Embryonic facial prominence (tissue), 1 donor: ENCODE data around the gene ITPR2.
"Not testable (repeated sequence)": the region's sequence is repeated elsewhere in the genome, so short reads cannot be mapped to it uniquely, and the experiment has no call there.

Experiments used
- DNase-seq: peaks from one replicate; pipeline ENCODE4 v3.0.0-alpha.2; 2016; ENCODE audit errors: extremely low spot score

The ITPR2 gene

GRCh38 chr12:26755362-26755761, 77.6 kb downstream of the ITPR2 start:
- not testable (repeated sequence) for DNase-seq

GRCh38 chr12:26754148-26754547, 78.8 kb downstream of the ITPR2 start:
- no peak for DNase-seq

DNA sequence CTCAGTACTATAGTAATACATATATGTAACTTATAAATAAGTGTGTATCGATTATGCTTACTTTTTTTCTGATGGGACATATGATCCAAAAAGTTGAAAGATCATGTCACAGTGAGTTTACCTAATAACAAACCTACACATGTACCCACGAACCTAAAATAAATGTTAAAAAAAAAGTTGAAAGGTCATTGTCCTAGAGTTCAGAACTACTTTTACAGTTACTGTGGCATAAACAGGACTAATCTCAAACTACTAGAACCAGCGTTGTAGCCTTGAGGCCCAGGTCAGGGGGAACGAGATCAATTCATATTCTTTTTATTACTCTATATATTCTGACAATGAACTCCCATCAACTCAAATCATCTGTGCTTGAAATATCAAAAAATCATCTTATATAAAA, 81.8 kb downstream of the ITPR2 start:
- DNase-seq, result no peak

DNA sequence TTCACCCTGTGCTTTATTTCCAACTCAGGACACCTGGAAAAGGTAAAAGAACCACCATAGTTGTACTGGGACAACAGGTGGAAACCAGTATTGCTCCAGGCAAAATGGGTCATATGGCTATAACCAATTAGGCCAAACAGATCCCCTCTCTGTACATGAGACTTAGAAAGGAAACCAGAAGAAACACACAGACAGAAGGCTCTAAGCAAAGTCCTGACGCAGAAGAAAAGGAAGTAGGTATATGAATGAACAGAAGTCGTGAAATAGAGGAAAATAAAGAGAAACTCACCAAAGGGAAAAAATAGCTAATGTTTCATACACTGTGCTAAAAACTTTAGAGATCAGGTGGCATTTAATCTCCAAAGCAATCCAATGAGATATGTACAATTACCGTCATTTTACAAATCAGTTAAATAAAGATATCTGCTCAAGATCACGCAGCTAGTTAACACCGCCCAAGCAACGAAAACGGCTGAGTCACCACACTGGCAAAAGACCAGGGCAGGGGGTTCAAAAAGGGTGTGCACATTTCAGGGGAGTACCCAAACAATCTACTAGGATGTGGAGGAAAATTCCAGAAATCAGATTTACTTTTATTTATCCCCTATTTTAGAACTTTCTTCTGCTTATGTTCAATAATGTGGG, 82.3 kb downstream of the ITPR2 start:
- DNase-seq, result no peak

- DNase-seq, result no peak
Observed at GRCh38 chr12:26749781-26750180, 83.2 kb downstream of the ITPR2 start.

DNA sequence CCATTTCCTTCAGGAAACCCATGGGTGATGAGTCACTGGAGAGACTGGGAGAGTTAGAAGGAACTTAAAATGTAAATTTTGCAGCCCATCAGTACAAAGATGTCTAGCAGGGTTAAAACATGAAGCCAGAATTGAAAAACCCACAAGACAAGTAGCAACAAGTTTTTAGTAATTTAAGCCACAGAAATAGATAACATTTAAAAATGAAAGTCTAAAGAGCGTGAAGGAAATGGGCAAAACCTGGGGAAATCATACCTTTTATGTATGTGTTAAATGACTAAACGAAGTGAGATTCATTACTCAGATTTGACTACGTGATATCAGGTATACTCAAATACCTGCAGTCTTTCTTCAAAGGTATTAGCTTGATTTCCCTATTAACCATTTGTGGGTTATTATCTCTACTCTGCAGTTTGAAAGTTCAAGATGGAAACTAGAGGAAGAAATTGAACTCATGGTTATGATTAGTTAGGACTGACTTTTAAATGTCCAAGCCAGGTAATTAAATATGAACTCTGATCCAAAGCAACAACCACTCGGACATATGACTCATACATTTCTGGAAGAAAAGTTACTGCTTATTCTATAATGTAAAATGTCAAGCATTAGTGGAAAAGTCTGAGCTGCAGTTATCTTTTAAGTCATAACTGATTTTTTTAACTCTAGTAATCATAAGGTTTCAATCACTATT, 84.1 kb downstream of the ITPR2 start:
- DNase-seq, result no peak

- no peak for DNase-seq
Observed at GRCh38 chr12:26748412-26748740, 84.6 kb downstream of the ITPR2 start.

DNA sequence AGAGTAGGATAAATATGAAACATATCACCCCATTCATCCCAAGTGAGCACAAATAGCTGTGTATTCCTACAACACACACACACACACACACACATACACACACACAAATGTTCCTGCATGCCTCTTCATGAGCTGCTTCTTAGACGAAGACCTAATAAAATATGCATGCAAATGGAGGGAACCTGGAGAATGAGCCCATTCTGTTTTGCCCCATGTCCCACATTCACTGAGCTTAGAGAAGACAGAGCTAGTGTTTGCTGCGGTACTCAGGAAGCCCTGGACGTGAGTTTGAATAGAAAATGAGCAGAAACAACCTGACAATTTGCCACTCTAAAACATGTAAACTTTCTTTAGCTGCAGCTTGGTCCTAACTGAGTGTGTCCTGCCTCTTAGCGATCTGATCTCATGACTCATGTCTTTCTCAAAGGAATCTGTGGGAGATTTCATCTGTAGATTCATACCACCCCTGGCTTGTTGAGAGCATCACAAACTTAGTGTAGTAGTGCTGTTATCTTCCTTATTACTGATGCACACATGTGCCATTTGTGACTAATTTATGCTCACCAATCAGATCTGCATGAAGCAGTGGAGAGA, 86.8 kb downstream of the ITPR2 start:
- no peak for DNase-seq

DNA sequence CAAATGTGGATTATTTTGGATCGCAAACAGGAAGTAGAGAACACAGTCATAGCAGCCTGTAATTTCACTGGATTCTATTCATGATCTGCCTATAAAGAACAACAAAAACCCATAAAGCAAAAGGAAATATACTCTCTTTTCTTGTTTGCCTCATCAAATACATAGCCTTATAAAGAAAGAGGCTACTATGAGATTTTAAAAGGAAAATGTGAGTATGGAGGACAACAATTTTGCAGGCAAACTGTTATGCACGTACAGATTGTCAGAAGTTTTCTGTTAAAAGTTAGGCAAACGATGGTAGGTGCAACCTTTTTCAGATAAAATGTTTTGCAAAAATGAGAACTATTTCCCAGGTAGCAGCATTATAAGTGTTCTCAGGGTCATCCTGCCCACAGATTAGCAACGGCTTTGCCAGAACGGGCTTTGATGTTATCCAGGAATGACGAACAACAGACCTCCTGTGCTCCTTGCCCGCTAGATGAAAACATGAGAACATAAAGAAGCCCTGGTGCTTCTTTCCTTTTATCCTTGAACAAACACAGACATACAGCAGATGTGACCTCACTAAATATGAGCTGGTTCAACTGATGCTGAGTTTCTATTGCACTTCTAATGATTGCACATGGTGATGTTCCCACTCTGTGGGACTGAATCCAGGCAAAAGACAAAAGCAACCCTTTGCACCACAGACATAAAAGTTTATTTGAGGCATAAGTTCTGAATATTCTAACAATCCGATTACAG, 88.1 kb downstream of the ITPR2 start:
- DNase-seq, result no peak

DNA sequence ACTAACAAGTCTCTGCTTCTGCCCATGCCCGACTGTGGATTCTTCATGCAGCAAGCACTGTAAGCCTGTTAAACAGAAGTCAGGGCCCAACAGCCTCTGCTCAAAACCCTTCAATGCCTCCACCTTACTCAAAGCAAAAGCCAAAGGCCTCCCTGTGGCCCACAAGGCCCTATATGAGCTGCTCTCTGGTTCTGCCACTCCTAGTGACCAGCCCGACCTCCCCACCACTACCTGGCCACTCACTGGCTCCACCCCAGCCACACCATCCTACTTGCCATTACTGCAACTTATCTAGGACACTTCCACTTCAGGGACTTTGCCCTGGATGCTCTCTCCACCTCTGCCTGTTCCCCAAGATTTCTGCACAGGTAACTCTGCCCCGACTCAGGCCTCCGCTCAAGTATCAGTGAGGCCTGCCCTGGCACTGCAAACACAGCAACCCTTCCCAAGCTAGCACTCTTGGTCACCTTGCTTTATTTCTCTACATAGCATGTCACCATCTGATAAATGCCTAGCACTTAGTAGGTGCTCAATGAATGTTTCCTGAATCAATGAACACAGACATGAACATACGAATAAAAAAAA, 88.9 kb downstream of the ITPR2 start:
- DNase-seq, result no peak

- no peak for DNase-seq
Observed at GRCh38 chr12:26741584-26742227, 91.3 kb downstream of the ITPR2 start.

- no peak for DNase-seq
Observed at GRCh38 chr12:26740991-26741390, 92.0 kb downstream of the ITPR2 start.

- no peak for DNase-seq
Observed at GRCh38 chr12:26740348-26740747, 92.6 kb downstream of the ITPR2 start.

- no peak for DNase-seq
Observed at GRCh38 chr12:26737487-26738030, 95.4 kb downstream of the ITPR2 start.

DNA sequence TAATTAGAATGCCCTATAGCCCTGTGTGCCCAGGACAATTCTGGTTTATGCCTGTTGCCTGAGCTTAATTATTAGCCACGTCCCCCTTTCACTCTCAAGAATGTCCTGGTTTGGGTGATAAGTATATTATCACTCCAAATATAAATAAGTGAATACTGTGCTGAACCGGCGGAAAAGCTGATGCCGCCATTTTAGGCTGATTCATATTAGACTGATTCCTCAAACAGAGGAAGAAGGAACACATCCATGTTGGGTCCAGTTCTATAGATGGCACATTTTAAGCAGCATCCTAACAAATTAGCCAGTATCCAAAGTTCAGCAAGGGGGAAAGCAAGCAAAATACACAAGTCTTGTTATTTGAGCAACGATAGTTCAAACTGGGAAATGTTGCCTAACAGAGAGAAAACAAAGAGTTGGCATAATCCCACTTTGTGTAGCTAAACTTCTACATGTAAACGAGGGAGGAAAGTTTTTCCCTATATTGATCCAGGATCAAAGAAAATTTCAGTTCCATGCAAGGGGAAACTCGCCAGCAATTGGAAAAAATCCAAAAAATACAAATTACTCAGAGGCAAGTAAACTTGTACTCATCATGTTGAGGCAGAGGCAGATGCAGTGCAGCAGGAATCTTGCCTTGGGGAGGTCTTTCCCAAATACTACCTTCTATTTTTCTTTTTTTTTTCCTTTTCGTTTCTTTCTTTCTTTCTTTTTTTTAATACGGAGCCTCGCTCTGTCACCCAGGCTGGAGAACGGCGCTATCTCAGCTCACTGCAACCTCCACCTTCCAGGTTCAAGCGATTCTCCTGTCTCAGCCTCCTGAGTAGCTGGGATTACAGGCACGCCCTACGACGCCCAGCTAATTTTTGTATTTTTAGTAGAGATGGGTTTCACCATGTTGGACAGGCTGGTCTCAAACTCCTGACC, 96.2 kb downstream of the ITPR2 start:
- DNase-seq, result no peak

GRCh38 chr12:26735249-26735639, 97.8 kb downstream of the ITPR2 start:
- DNase-seq, result no peak

GRCh38 chr12:26734510-26735248, 98.3 kb downstream of the ITPR2 start:
- DNase-seq, result no peak

DNA sequence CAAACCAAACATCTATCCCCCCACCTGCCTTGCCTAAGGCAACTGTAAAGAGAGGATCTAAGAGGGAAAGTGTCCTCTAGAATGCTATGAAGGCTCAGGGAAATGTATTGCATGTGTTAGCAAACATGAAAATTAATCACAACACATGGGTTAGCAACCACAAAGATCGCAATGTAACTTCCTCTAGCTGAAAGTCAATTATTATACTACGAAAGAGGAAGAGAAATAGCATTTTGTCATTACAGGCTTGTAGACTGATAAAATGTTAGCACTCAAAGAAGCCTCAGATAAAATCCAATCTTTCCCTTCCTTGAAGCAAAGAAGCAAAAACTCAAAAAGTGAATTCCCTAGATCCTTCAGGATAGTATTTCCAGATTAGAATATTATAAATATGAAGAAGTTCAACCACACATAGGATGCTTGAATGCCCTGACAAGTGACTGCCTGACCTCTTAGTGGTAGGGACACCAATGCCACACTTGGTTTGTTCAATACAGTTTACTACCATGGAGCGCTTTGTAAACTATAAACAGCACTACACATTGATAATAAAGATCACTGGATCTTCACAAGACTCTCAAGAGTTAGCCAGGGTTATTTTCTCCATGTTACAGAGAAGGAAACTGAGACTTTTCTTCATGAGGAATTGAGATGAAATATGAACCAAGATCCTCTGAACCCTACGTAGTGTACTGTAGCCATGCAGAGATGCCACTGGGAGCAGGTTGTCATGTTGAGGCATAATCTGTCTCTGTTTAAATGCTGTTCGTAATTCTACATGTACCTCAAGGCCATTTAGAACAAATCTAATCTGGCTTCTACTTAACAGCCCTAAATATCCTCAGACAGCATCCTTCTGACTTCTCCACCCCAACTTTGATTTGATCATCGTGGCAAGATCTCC, 100.7 kb downstream of the ITPR2 start:
- DNase-seq, result no peak
